ENCODE measurements around the gene SLC46A1. TPM values are rescaled to one million over a fixed set of nuclear protein-coding genes. Genes with fewer than 3 reads are reported as not detected.
A peak's percentile ranks its signal among the peaks of the same experiment; 100 is the strongest.

The SLC46A1 gene
- total RNA-seq (2014; rRNA removed; shearing (Covaris generic)) (0.85 and 1.5 TPM in 2 replicates), total RNA-seq (2022) (1.2 and 2.2 TPM in 2 replicates), Bru-seq, nascent RNA (percentile 25 among the genes with signal in this experiment), BruChase-seq, experiment 1, labeled RNA remaining after a 6-hour chase (percentile 21 among the genes with signal in this experiment), BruChase-seq, experiment 2, labeled RNA remaining after a 2-hour chase (percentile 32 among the genes with signal in this experiment)
- long read RNA-seq, partial matches to known transcripts, result 0 of 1 reads
- long read RNA-seq, other reads (novel, unspliced or antisense), result 1 of 1 reads

- Histone ChIP-seq H4K20me1 (ENCODE audit: insufficient read depth, low read length) (no peaks in the 10 kb centered on the region), H3K36me3 (ENCODE audit: insufficient read depth, low read length) (no peaks in the 10 kb centered on the region), H3K4me2 (ENCODE audit: low read length) (peak within 1 kb of the TSS; percentile 59; the same call in 1 of the 2 replicates), H3K9me3 (ENCODE audit: low read length) (no peaks in the 10 kb centered on the region), H3K9me2 (ENCODE audit: insufficient read depth, low read length) (no peaks in the 10 kb centered on the region), H3K4me3 (ENCODE audit: low read depth, low read length, poor library complexity, severe bottlenecking) (peak within 1 kb of the TSS; percentile 54), H3K79me2 (ENCODE audit: insufficient read depth, low read depth, low read length) (no peaks in the 10 kb centered on the region), H2AFZ (ENCODE audit: low read length) (no peak within 1 kb of the TSS), H3K4me1 (ENCODE audit: insufficient read depth, low read length, poor library complexity, severe bottlenecking) (no peaks in the 10 kb centered on the region), H3K27ac (ENCODE audit: low read depth, low read length, poor library complexity, severe bottlenecking) (no peak within 1 kb of the TSS)
- intact Hi-C loops (cut with micrococcal nuclease; ENCODE audit: unreplicated experiment), result no loop called here
- ChIA-PET POLR2A (no interaction called here), CTCF (ENCODE audit: unreplicated experiment) (no interaction called here)
- TF ChIP-seq EZH2phosphoT487 (IDR thresholded peaks at IDR 0.05; ENCODE audit: borderline replicate concordance, low read depth, low read length), result no peak
- TF ChIP-seq CTCF (conservative IDR thresholded peaks at IDR 0.05; ENCODE audit: low read length), result no peak
- BruUV-seq (replicated peaks), result no TSS peak
- DNase-seq (ENCODE audit: low spot score), result no peak
Measured at GRCh38 chr17:28405632-28406472, at the start of gene SLC46A1. SLC46A1 (minus strand) TSS chr17:28406212; CDS start chr17:28406114, 98 bp downstream.

DNA sequence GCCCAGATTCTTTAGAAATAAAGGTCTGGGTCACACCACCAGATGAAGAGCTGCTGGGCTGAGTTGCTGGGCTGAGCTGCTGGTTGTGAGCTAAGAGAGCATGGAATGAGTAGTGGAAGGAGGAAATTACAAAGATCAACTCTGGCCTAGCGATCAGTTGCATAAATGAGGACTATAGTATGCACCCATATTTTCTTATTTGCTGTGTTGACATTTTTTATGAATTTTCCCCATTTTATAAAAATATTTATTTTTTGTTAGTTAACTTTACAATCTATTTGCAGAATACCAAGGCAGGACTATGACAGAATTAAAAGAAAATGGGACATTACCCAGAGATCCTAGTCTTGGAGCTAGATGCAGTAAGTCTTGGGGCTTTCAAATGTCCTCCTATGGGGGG lies 43.8 kb upstream of the SLC46A1 start:
- no peaks in the 10 kb centered on the region for H3K79me2 ChIP-seq (ENCODE audit: insufficient read depth, low read depth, low read length)
- H3K9me3 ChIP-seq (ENCODE audit: low read length), result no peaks in the 10 kb centered on the region
- CTCF ChIA-PET (ENCODE audit: unreplicated experiment), result no interaction called here
- H3K27ac ChIP-seq (ENCODE audit: low read depth, low read length, poor library complexity, severe bottlenecking), result no peak overlapping the region
- H3K9me2 ChIP-seq (ENCODE audit: insufficient read depth, low read length), result no peaks in the 10 kb centered on the region
- DNase-seq (ENCODE audit: low spot score), result no peak
- no peaks in the 10 kb centered on the region for H3K36me3 ChIP-seq (ENCODE audit: insufficient read depth, low read length)
- no peaks in the 10 kb centered on the region for H4K20me1 ChIP-seq (ENCODE audit: insufficient read depth, low read length)
- TF ChIP-seq EZH2phosphoT487 (IDR thresholded peaks at IDR 0.05; ENCODE audit: borderline replicate concordance, low read depth, low read length), result no peak
- TF ChIP-seq CTCF (conservative IDR thresholded peaks at IDR 0.05; ENCODE audit: low read length), result no peak
- intact Hi-C loops (cut with micrococcal nuclease; ENCODE audit: unreplicated experiment), result no loop called here
- no TSS peak for BruUV-seq (replicated peaks)
- H3K4me1 ChIP-seq (ENCODE audit: insufficient read depth, low read length, poor library complexity, severe bottlenecking), result no peaks in the 10 kb centered on the region
- H3K4me3 ChIP-seq (ENCODE audit: low read depth, low read length, poor library complexity, severe bottlenecking), result no peak overlapping the region
- no peak overlapping the region for H2AFZ ChIP-seq (ENCODE audit: low read length)
- POLR2A ChIA-PET, result no interaction called here
- no peak overlapping the region for H3K4me2 ChIP-seq (ENCODE audit: low read length)

- no TSS peak for BruUV-seq (replicated peaks)
- POLR2A ChIA-PET, result no interaction called here
- Histone ChIP-seq H4K20me1 (ENCODE audit: insufficient read depth, low read length) (no peaks in the 10 kb centered on the region), H3K79me2 (ENCODE audit: insufficient read depth, low read depth, low read length) (no peaks in the 10 kb centered on the region), H3K4me3 (ENCODE audit: low read depth, low read length, poor library complexity, severe bottlenecking) (no peak overlapping the region), H3K4me2 (ENCODE audit: low read length) (no peak overlapping the region), H3K27ac (ENCODE audit: low read depth, low read length, poor library complexity, severe bottlenecking) (no peak overlapping the region), H3K36me3 (ENCODE audit: insufficient read depth, low read length) (no peaks in the 10 kb centered on the region), H3K9me3 (ENCODE audit: low read length) (no peaks in the 10 kb centered on the region), H3K9me2 (ENCODE audit: insufficient read depth, low read length) (no peaks in the 10 kb centered on the region), H3K4me1 (ENCODE audit: insufficient read depth, low read length, poor library complexity, severe bottlenecking) (no peaks in the 10 kb centered on the region), H2AFZ (ENCODE audit: low read length) (no peak overlapping the region)
- intact Hi-C loops (cut with micrococcal nuclease; ENCODE audit: unreplicated experiment), result no loop called here
- no peak for DNase-seq (ENCODE audit: low spot score)
- TF ChIP-seq CTCF (conservative IDR thresholded peaks at IDR 0.05; ENCODE audit: low read length) (no peak), EZH2phosphoT487 (IDR thresholded peaks at IDR 0.05; ENCODE audit: borderline replicate concordance, low read depth, low read length) (no peak)
- CTCF ChIA-PET (ENCODE audit: unreplicated experiment), result no interaction called here
Measured at GRCh38 chr17:28447396-28447760, 41.4 kb upstream of the SLC46A1 start.
